GM23338 (cell line): Measurements from ENCODE around the gene FOXA2. TPM values are rescaled to one million over a fixed set of nuclear protein-coding genes. Genes with fewer than 3 reads are reported as not detected.
A peak's percentile ranks its signal among the peaks of the same experiment; 100 is the strongest.

ENCODE experiments used
- ATAC-seq: fragments of 200-7000 bp; cut with Tn5 transposase; 3 replicates; pipeline ENCODE4 v1.9.1; 2020
- DNase-seq: peaks from one replicate; pipeline ENCODE4 v3.0.0-alpha.2; 2015; ENCODE audit warnings: low spot score
- H2AFZ ChIP-seq: fragments of 200-600 bp; sonication (generic); 2 replicates; pipeline ENCODE4 v1.8.0; 2016; ENCODE audit warnings: antibody characterized with exemption, mild to moderate bottlenecking, moderate library complexity
- H3F3A ChIP-seq: fragments of 200-600 bp; sonication (generic); replicated peaks from 2 replicates; pipeline ENCODE4 v1.8.0; 2017; ENCODE audit warnings: antibody characterized with exemption, mixed run types, low read depth
- H3K27ac ChIP-seq: fragments of 200-600 bp; sonication (generic); 2 replicates; pipeline ENCODE4 v1.6.1; 2016; ENCODE audit warnings: low read depth
- H3K27me3 ChIP-seq: fragments of 200-600 bp; sonication (generic); 2 replicates; pipeline ENCODE4 v1.8.0; 2016; ENCODE audit warnings: mild to moderate bottlenecking, mixed run types, moderate library complexity; ENCODE audit not compliant: insufficient read depth
- H3K36me3 ChIP-seq: fragments of 200-600 bp; sonication (generic); 2 replicates; pipeline ENCODE4 v1.8.0; 2016; ENCODE audit warnings: mild to moderate bottlenecking; ENCODE audit not compliant: insufficient read depth
- H3K4me1 ChIP-seq: fragments of 200-600 bp; sonication (generic); 2 replicates; pipeline ENCODE4 v1.8.0; 2016; ENCODE audit warnings: mild to moderate bottlenecking, moderate library complexity; ENCODE audit not compliant: insufficient read depth
- H3K4me2 ChIP-seq: fragments of 200-600 bp; sonication (generic); 2 replicates; pipeline ENCODE4 v1.7.1; 2017; ENCODE audit warnings: mixed run types
- H3K4me3 ChIP-seq: fragments of 200-600 bp; sonication (generic); 2 replicates; pipeline ENCODE4 v1.6.1; 2016; ENCODE audit warnings: mixed run types
- H3K79me2 ChIP-seq: fragments of 200-600 bp; sonication (generic); replicated peaks from 2 replicates; pipeline ENCODE4 v1.8.0; 2017; ENCODE audit warnings: mild to moderate bottlenecking; ENCODE audit not compliant: insufficient read depth
- H3K9me2 ChIP-seq: fragments of 200-600 bp; sonication (generic); 2 replicates; pipeline ENCODE4 v1.8.0; 2017; ENCODE audit not compliant: insufficient read depth
- H4K20me1 ChIP-seq: fragments of 200-600 bp; sonication (generic); replicated peaks from 2 replicates; pipeline ENCODE4 v1.8.0; 2017; ENCODE audit warnings: mild to moderate bottlenecking; ENCODE audit not compliant: insufficient read depth
- H3K27ac Mint-ChIP-seq: 2 replicates; pipeline ENCODE4 v1.8.0; 2020; ENCODE audit warnings: inconsistent platforms, mild to moderate bottlenecking, moderate library complexity, mixed read lengths
- H3K27me3 Mint-ChIP-seq: 3 replicates; pipeline ENCODE4 v1.8.0; 2022; ENCODE audit warnings: low read depth, mild to moderate bottlenecking, moderate library complexity, mixed read lengths, inconsistent platforms; ENCODE audit not compliant: insufficient read depth, poor library complexity
- H3K36me3 Mint-ChIP-seq: 3 replicates; pipeline ENCODE4 v1.8.0; 2021; ENCODE audit warnings: low read depth, mild to moderate bottlenecking, inconsistent platforms, moderate library complexity, mixed read lengths
- H3K4me1 Mint-ChIP-seq: 3 replicates; pipeline ENCODE4 v1.8.0; 2020; ENCODE audit warnings: mild to moderate bottlenecking, inconsistent platforms, mixed read lengths
- H3K4me3 Mint-ChIP-seq: 3 replicates; pipeline ENCODE4 v1.8.0; 2021; ENCODE audit warnings: moderate library complexity, mild to moderate bottlenecking, inconsistent platforms, mixed read lengths
- H3K9me3 Mint-ChIP-seq: 3 replicates; pipeline ENCODE4 v1.8.0; 2020; ENCODE audit warnings: moderate library complexity, mild to moderate bottlenecking, inconsistent platforms, mixed read lengths
- CREB1 ChIP-seq: fragments of 250-450 bp; sonication (Bioruptor Pico); IDR thresholded peaks from 2 replicates; pipeline ENCODE4 v1.5.0; 2020; ENCODE audit warnings: low read depth, mild to moderate bottlenecking, moderate library complexity
- CTCF ChIP-seq, 2 experiments: fragments of 200-600 bp in 1 of 2; sonication (generic) in 1 of 2; conservative IDR thresholded peaks; 2 replicates each; pipeline versions ENCODE4 v1.5.1 to v1.6.1; 2016 to 2017; ENCODE audit warnings: antibody characterized with exemption in 2 of 2, low read depth in 2 of 2, mild to moderate bottlenecking in 2 of 2, moderate library complexity in 1 of 2
- EZH2 ChIP-seq: fragments of 200-600 bp; sonication (generic); IDR thresholded peaks from one replicate; pipeline ENCODE4 v1.8.0; 2017; ENCODE audit warnings: antibody characterized with exemption, mild to moderate bottlenecking, low read depth; ENCODE audit not compliant: unreplicated experiment
- EZH2phosphoT487 ChIP-seq: fragments of 200-600 bp; sonication (generic); IDR thresholded peaks from one replicate; pipeline ENCODE4 v1.8.1; 2018; ENCODE audit warnings: antibody characterized with exemption; ENCODE audit not compliant: unreplicated experiment
- JUNB ChIP-seq: IDR thresholded peaks from one replicate; pipeline ENCODE4 v1.6.1; 2016; ENCODE audit warnings: antibody characterized with exemption; ENCODE audit not compliant: unreplicated experiment
- NANOG ChIP-seq: IDR thresholded peaks from 2 replicates; pipeline ENCODE4 v1.6.1; 2016; ENCODE audit warnings: antibody characterized with exemption, borderline replicate concordance
- POLR2AphosphoS5 ChIP-seq: IDR thresholded peaks from 2 replicates; pipeline ENCODE4 v1.6.1; 2016; ENCODE audit warnings: antibody characterized with exemption, low read depth
- REST ChIP-seq: IDR thresholded peaks from one replicate; pipeline ENCODE4 v1.6.1; 2018; ENCODE audit warnings: antibody characterized with exemption; ENCODE audit not compliant: unreplicated experiment
- STAT1 ChIP-seq: IDR thresholded peaks from one replicate; pipeline ENCODE4 v1.6.1; 2016; ENCODE audit warnings: antibody characterized with exemption; ENCODE audit not compliant: unreplicated experiment
- ZNF114 ChIP-seq: fragments of 250-450 bp; sonication (Bioruptor Pico); IDR thresholded peaks from 2 replicates; pipeline ENCODE4 v1.5.0; 2020; ENCODE audit warnings: mild to moderate bottlenecking, moderate library complexity
- ZNF331 ChIP-seq: fragments of 250-450 bp; sonication (Bioruptor Pico); IDR thresholded peaks from 2 replicates; pipeline ENCODE4 v1.5.0; 2020; ENCODE audit warnings: low read depth, mild to moderate bottlenecking, moderate library complexity
- ZNF462 ChIP-seq: fragments of 250-450 bp; sonication (Bioruptor Pico); IDR thresholded peaks from 2 replicates; pipeline ENCODE4 v1.5.0; 2020; ENCODE audit warnings: mild to moderate bottlenecking, moderate library complexity
- polyA plus RNA-seq: library from polyadenylated mRNA; unstranded; fragments of >200 nt; fragmentation: Nextera tagmentation; extraction: Ambion mirVana; gene quantifications from 2 replicates; pipeline ENCODE4 v1.2.1, GENCODE V29; 2016
- total RNA-seq: library from RNA; depleted of rRNA; stranded (reverse); fragments of >200 nt; shearing (Covaris generic); gene quantifications from 2 replicates; pipeline ENCODE4 v1.2.3, GENCODE V29; 2014
- TF ChIP-seq, protein P1 (sequence below): IDR thresholded peaks from 2 replicates; pipeline ENCODE4 v1.6.1; 2016; ENCODE audit warnings: antibody characterized with exemption

FOXA2 gene
- total and polyA plus RNA-seq, 2 experiments from 2014 or later, result not detected

- no peak overlapping the region for H3K27ac Mint-ChIP-seq
- H3K9me3 Mint-ChIP-seq, result no peaks in the 10 kb centered on the region
- no peaks in the 10 kb centered on the region for H3K79me2 ChIP-seq
- peaks cover 5% of the 10 kb centered on the region for H3K27me3 Mint-ChIP-seq
- ATAC-seq (no peak; the same call in 2 of the 3 replicates), DNase-seq (no peak)
- H3K36me3 ChIP-seq, result no peaks in the 10 kb centered on the region
- TF ChIP-seq CREB1 (CRISPR knock-in tag) (no peak), CTCF (conservative IDR thresholded peaks at IDR 0.05; ENCODE audit: low read depth in 2 of 2) (no peak), STAT1 (no peak), ZNF114 (no peak), POLR2AphosphoS5 (no peak), EZH2phosphoT487 (no peak), REST (no peak), EZH2 (no peak), ZNF331 (CRISPR knock-in tag) (no peak), NANOG (no peak), ZNF462 (CRISPR knock-in tag) (no peak), JUNB (no peak)
- TF ChIP-seq, protein P1, sequence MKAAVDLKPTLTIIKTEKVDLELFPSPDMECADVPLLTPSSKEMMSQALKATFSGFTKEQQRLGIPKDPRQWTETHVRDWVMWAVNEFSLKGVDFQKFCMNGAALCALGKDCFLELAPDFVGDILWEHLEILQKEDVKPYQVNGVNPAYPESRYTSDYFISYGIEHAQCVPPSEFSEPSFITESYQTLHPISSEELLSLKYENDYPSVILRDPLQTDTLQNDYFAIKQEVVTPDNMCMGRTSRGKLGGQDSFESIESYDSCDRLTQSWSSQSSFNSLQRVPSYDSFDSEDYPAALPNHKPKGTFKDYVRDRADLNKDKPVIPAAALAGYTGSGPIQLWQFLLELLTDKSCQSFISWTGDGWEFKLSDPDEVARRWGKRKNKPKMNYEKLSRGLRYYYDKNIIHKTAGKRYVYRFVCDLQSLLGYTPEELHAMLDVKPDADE, result no peak
- H3K9me2 ChIP-seq, result no peaks in the 10 kb centered on the region
- H4K20me1 ChIP-seq, result no peaks in the 10 kb centered on the region
- H3K27me3 ChIP-seq, result no peaks in the 10 kb centered on the region
- H3K4me1 ChIP-seq, result peaks cover 16% of the 10 kb centered on the region
- H3K4me1 Mint-ChIP-seq, result peaks cover 17% of the 10 kb centered on the region
- no peaks in the 10 kb centered on the region for H3F3A ChIP-seq
- peak overlapping the region; percentile 34; the same call in 1 of the 2 replicates for H2AFZ ChIP-seq
- H3K27ac ChIP-seq, result no peak overlapping the region
- no peak overlapping the region for H3K4me3 Mint-ChIP-seq
- no peaks in the 10 kb centered on the region for H3K36me3 Mint-ChIP-seq
- no peak overlapping the region for H3K4me3 ChIP-seq
- H3K4me2 ChIP-seq, result no peak overlapping the region
Observed at GRCh38 chr20:22630701-22631100, 46.3 kb upstream of the FOXA2 start.
